ENCODE measurements around the gene OVOL1. TPM values are rescaled to one million over a fixed set of nuclear protein-coding genes. Genes with fewer than 3 reads are reported as not detected.

OVOL1 gene
- total and polyA plus RNA-seq, 2 of the 13 experiments (the other 11 are each of a cell fraction or from before 2014, with no cell fraction given): 0.01 TPM; not detected in 1

GRCh38 chr11:65817835-65818680, 31.2 kb downstream of the OVOL1 start (continued):
- TF ChIP-seq TFDP1 (CRISPR knock-in tag; IDR thresholded peaks at IDR 0.05; ENCODE audit: borderline replicate concordance) (peak; percentile 21; the same call in 1 of the 2 replicates), ZNF629 (CRISPR knock-in tag; conservative IDR thresholded peaks at IDR 0.05) (peak; percentile 99), MAF1 (CRISPR knock-in tag; IDR thresholded peaks at IDR 0.05; ENCODE audit: borderline replicate concordance) (no peak), ZFP91 (CRISPR knock-in tag; IDR thresholded peaks at IDR 0.05; ENCODE audit: borderline replicate concordance) (peak; percentile 78), JARID2 (CRISPR knock-in tag; IDR thresholded peaks at IDR 0.05; ENCODE audit: insufficient replicate concordance) (peak; percentile 63), ZNF563 (CRISPR knock-in tag; IDR thresholded peaks at IDR 0.05) (0 out of 2 replicates have a peak, but pooled peaks have one; percentile 36), THAP11 (CRISPR knock-in tag; IDR thresholded peaks at IDR 0.05) (peak; percentile 74), SIN3A (IDR thresholded peaks at IDR 0.05; ENCODE audit: borderline replicate concordance, low read depth, low read length) (0 out of 2 replicates have a peak, but pooled peaks have one; percentile 56), ZNF784 (CRISPR knock-in tag; IDR thresholded peaks at IDR 0.05; ENCODE audit: borderline replicate concordance) (peak; percentile 79; the same call in 1 of the 2 replicates), BORCS8-MEF2B (CRISPR knock-in tag; IDR thresholded peaks at IDR 0.05) (0 out of 2 replicates have a peak, but pooled peaks have one; percentile 49), FOXA3 (CRISPR knock-in tag; IDR thresholded peaks at IDR 0.05) (peak; percentile 11; the same call in 1 of the 2 replicates), KDM5B (CRISPR knock-in tag; IDR thresholded peaks at IDR 0.05; ENCODE audit: borderline replicate concordance) (peak; percentile 51; the same call in 1 of the 2 replicates), LCORL (IDR thresholded peaks at IDR 0.05) (no peak), LCORL (CRISPR knock-in tag; IDR thresholded peaks at IDR 0.05) (peak; percentile 67; the same call in 1 of the 2 replicates), ZSCAN21 (CRISPR knock-in tag; IDR thresholded peaks at IDR 0.05; ENCODE audit: borderline replicate concordance) (0 out of 2 replicates have a peak, but pooled peaks have one; percentile 17), TEAD3 (CRISPR knock-in tag; optimal IDR thresholded peaks at IDR 0.05; ENCODE audit: borderline replicate concordance) (peak; percentile 66), CBX1 (IDR thresholded peaks at IDR 0.05; ENCODE audit: low read depth) (peak; percentile 29)

Measured in HepG2 (cell line).